Right lobe of liver (tissue), 6 donors: ENCODE results near the gene EIF4E1B. TPM values are rescaled to one million over a fixed set of nuclear protein-coding genes. Genes with fewer than 3 reads are reported as not detected.
A peak's percentile ranks its signal among the peaks of the same experiment; 100 is the strongest.

Experiments used
- ATAC-seq, 4 donors: fragments of 200-7000 bp; cut with Tn5 transposase; one replicate each; pipeline ENCODE4 v1.9.1; 2020; ENCODE audit warnings: mild to moderate bottlenecking in 4 of 4, moderate library complexity in 4 of 4
- DNase-seq, 3 donors: peaks; one replicate each; pipeline ENCODE4 v3.0.0-alpha.2; 2020
- H3K27ac ChIP-seq, 3 donors: fragments of 200-600 bp; one replicate each; pipeline ENCODE4 v1.8.0; 2022
- H3K27me3 ChIP-seq, 2 donors: fragments of 200-600 bp; one replicate each; pipeline ENCODE4 v1.8.0; 2022
- H3K36me3 ChIP-seq, 4 donors: fragments of 200-600 bp; sonication (generic) in 1 of 4; one replicate each; pipeline versions ENCODE4 v1.5.1 to v1.8.0; 2017 to 2022; ENCODE audit warnings: control low read depth in 1 of 4
- H3K4me1 ChIP-seq, 4 donors: fragments of 200-600 bp; sonication (generic) in 1 of 4; one replicate each; pipeline versions ENCODE4 v1.5.1 to v1.8.0; 2017 to 2022; ENCODE audit warnings: control low read depth in 1 of 4
- H3K4me3 ChIP-seq, 3 donors: fragments of 200-600 bp; one replicate each; pipeline ENCODE4 v1.8.0; 2022
- H3K9me3 ChIP-seq, 4 donors: fragments of 200-600 bp; sonication (generic) in 1 of 4; one replicate each; pipeline versions ENCODE4 v1.5.1 to v1.8.0; 2017 to 2022; ENCODE audit warnings: control low read depth in 1 of 4
- POLR2A ChIP-seq: fragments of 450-650 bp; IDR thresholded peaks from one replicate; pipeline ENCODE4 v1.6.1; 2017; ENCODE audit warnings: antibody characterized with exemption, mild to moderate bottlenecking
- WGBS: methylation state at CpG from one replicate; pipeline ENCODE4 v1.1.6; 2018; ENCODE audit warnings: low coverage, low lambda C conversion rate; ENCODE audit not compliant: insufficient coverage; ENCODE audit errors: missing lambda C conversion rate; 5-methylcytosine and 5-hydroxymethylcytosine counted together
- intact Hi-C, 2 donors: fragments of 100-400 bp; cut with DNase I; formaldehyde crosslinking; loops; one replicate each; pipeline versions ENCODE4 v1.11.2 to v1.14.1; 2022
- total RNA-seq, 6 experiments: library from RNA; depleted of rRNA in 2 of 6; stranded (reverse); fragments of >200 nt in 2 of 6; fragmentation: NEBNext Ultra II Directional in 3 of 6; extraction: Animal tissue kit (Norgen Biotek cat#: 25700) in 3 of 6; gene quantifications; one replicate each; pipeline versions ENCODE4 v1.1.0 to v1.2.4, GENCODE V29; 2016 to 2023
- TF ChIP-seq, protein P1 (sequence below), 4 donors: fragments of 200-600 bp in 3 of 4; fragments of 450-650 bp in 1 of 4; IDR thresholded peaks; one replicate each; pipeline versions ENCODE4 v1.5.1 to v1.8.0; 2016 to 2022; ENCODE audit warnings: antibody characterized with exemption in 4 of 4, mild to moderate bottlenecking in 2 of 4
- donor health status: DM: no; HTN: yes; CAD: no.
- donor health status: DM: no; HTN: no; CAD: no.
- donor health status: DM: no; HTN: no; CAD: no.
- donor health status: DM: no; HTN: yes; CAD: no.
- donor health status: DM: no; HTN: yes; CAD: no.

EIF4E1B gene
- total RNA-seq, 6 experiments from 2014 or later: not detected

GRCh38 chr5:176674799-176675198 lies 44.3 kb downstream of the EIF4E1B start:
- Histone ChIP-seq H3K27ac (no peak overlapping the region), H3K27me3 (no peaks in the 10 kb centered on the region)
- WGBS: 75% methylated on average over 16 of the region's 17 CpGs

GRCh38 chr5:176675676-176676360 lies 45.3 kb downstream of the EIF4E1B start:
- Histone ChIP-seq H3K4me3 (no peak overlapping the region), H3K27ac (no peak overlapping the region), H3K36me3 (no peaks in the 10 kb centered on the region), H3K4me1 (no peaks in the 10 kb centered on the region), H3K27me3 (no peaks in the 10 kb centered on the region), H3K9me3 (no peaks in the 10 kb centered on the region)
- TF ChIP-seq, protein P1, sequence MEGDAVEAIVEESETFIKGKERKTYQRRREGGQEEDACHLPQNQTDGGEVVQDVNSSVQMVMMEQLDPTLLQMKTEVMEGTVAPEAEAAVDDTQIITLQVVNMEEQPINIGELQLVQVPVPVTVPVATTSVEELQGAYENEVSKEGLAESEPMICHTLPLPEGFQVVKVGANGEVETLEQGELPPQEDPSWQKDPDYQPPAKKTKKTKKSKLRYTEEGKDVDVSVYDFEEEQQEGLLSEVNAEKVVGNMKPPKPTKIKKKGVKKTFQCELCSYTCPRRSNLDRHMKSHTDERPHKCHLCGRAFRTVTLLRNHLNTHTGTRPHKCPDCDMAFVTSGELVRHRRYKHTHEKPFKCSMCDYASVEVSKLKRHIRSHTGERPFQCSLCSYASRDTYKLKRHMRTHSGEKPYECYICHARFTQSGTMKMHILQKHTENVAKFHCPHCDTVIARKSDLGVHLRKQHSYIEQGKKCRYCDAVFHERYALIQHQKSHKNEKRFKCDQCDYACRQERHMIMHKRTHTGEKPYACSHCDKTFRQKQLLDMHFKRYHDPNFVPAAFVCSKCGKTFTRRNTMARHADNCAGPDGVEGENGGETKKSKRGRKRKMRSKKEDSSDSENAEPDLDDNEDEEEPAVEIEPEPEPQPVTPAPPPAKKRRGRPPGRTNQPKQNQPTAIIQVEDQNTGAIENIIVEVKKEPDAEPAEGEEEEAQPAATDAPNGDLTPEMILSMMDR (IDR thresholded peaks at IDR 0.05): peak in 2 of 4 donors; percentile 8 to 11
- TF ChIP-seq POLR2A: no peak
- WGBS: 62% methylated on average over 13 of the region's 19 CpGs
- intact Hi-C loops: no loop called here
- ATAC-seq (peak in 1 of 4 donors; percentile 19), DNase-seq (peak in 1 of 3 donors; percentile 9)

More at GRCh38 chr5:176674799-176675198, 44.3 kb downstream of the EIF4E1B start:
- DNase-seq: peak in 1 of 3 donors; percentile 8
- Histone ChIP-seq H3K36me3 (no peaks in the 10 kb centered on the region), H3K4me1 (no peaks in the 10 kb centered on the region), H3K4me3 (no peak overlapping the region), H3K9me3 (no peaks in the 10 kb centered on the region)
- no peak for ATAC-seq
- intact Hi-C loops: no loop called here
- TF ChIP-seq, protein P1 (IDR thresholded peaks at IDR 0.05): no peak
- no peak for TF ChIP-seq POLR2A

- H3K27ac ChIP-seq: no peak overlapping the region
- ATAC-seq: no peak
- H3K36me3 ChIP-seq: no peaks in the 10 kb centered on the region
- no peaks in the 10 kb centered on the region for H3K27me3 ChIP-seq
- no peaks in the 10 kb centered on the region for H3K4me1 ChIP-seq
- no peak for DNase-seq
- H3K9me3 ChIP-seq: no peaks in the 10 kb centered on the region
- 48% methylated on average over 7 of the region's 10 CpGs for WGBS
- no peak overlapping the region for H3K4me3 ChIP-seq
- TF ChIP-seq POLR2A: no peak
- TF ChIP-seq, protein P1 (IDR thresholded peaks at IDR 0.05): no peak
- intact Hi-C loops: no loop called here
These were observed 45.9 kb downstream of the EIF4E1B start for GRCh38 chr5:176676361-176676824.

DNA sequence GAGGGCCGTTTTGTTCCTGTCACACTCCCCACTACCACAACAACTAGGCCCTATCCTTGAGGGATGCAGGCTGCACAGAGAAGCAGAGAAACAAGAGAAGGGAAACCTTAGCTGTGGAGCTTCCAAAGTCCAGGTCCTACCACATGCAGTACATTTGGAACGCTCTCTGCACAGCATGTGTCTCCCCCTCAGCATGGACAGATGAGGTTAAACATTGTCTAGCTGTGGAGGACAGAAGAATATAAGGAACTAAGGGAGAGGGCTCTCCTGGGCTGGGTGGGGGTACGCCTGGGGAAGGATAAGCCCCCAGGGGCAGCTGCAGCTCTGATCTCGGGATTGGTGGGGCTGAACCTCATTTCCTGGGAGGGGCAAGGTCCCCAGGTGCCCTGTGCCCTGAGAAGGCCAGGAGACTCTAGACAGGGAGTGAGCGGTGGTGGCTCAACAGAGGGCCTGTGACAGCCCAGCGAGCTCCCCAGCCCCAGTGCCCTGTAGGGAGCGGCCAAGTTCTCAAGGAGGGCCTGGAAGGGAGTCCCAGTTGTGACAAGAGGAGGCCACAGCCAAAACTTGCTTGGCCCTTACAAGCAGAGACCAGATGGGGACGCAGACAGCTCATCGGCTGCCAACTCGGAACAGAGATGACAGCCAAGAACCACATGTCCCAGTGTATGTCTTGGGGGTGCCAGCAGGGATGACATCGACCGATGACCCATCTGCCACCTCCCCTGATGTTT lies 46.9 kb downstream of the EIF4E1B start:
- H3K27me3 ChIP-seq: no peaks in the 10 kb centered on the region
- DNase-seq (no peak), ATAC-seq (no peak)
- TF ChIP-seq POLR2A: no peak
- TF ChIP-seq, protein P1 (IDR thresholded peaks at IDR 0.05): no peak
- 52% methylated on average over 4 of the region's 12 CpGs for WGBS
- no peaks in the 10 kb centered on the region for H3K4me1 ChIP-seq
- no peaks in the 10 kb centered on the region for H3K36me3 ChIP-seq
- no peak overlapping the region for H3K4me3 ChIP-seq
- intact Hi-C loops: no loop called here
- no peaks in the 10 kb centered on the region for H3K9me3 ChIP-seq
- no peak overlapping the region for H3K27ac ChIP-seq
